HUES64 (cell line): ENCODE measurements around the gene ACBD3.

ENCODE experiments used
- H3K27ac ChIP-seq: 2 replicates; pipeline ENCODE4 v1.7.0; 2013; ENCODE audit warnings: low read depth, low read length, inconsistent platforms
- H3K27me3 ChIP-seq: 2 replicates; pipeline ENCODE4 v1.6.1; 2013; ENCODE audit warnings: mild to moderate bottlenecking, low read length; ENCODE audit not compliant: insufficient read depth
- H3K36me3 ChIP-seq: 2 replicates; pipeline ENCODE4 v1.6.1; 2013; ENCODE audit warnings: mild to moderate bottlenecking, low read length; ENCODE audit not compliant: insufficient read depth
- H3K4me1 ChIP-seq: 2 replicates; pipeline ENCODE4 v1.6.1; 2013; ENCODE audit warnings: mild to moderate bottlenecking, low read length, moderate library complexity; ENCODE audit not compliant: insufficient read depth
- H3K4me3 ChIP-seq: 2 replicates; pipeline ENCODE4 v1.5.1; 2013; ENCODE audit warnings: mild to moderate bottlenecking, low read length, moderate library complexity
- H3K9ac ChIP-seq: 2 replicates; pipeline ENCODE4 v1.6.1; 2013; ENCODE audit warnings: mild to moderate bottlenecking, low read depth, low read length
- H3K9me3 ChIP-seq: 2 replicates; pipeline ENCODE4 v1.6.1; 2013; ENCODE audit warnings: low read depth, low read length; ENCODE audit not compliant: insufficient read depth
- WGBS: fragments of 150-250, 120-280 bp; methylation state at CpG from one replicate; pipeline ENCODE4 v1.1.7; 2013; ENCODE audit warnings: missing lambda C conversion rate; 5-methylcytosine and 5-hydroxymethylcytosine counted together

ACBD3 gene

GRCh38 chr1:226162898-226163297, 23.6 kb downstream of the ACBD3 start:
- Histone ChIP-seq H3K9ac (no peak overlapping the region), H3K4me3 (no peak overlapping the region), H3K9me3 (no peaks in the 10 kb centered on the region), H3K27ac (no peak overlapping the region), H3K27me3 (no peaks in the 10 kb centered on the region), H3K36me3 (peaks cover 81% of the 10 kb centered on the region), H3K4me1 (no peaks in the 10 kb centered on the region)
- 94% methylated on average over 6 of the region's 8 CpGs for WGBS

- Histone ChIP-seq H3K36me3 (peaks cover 92% of the 10 kb centered on the region), H3K9ac (no peak overlapping the region), H3K27ac (no peak overlapping the region), H3K27me3 (no peaks in the 10 kb centered on the region), H3K4me1 (no peaks in the 10 kb centered on the region), H3K4me3 (no peak overlapping the region), H3K9me3 (no peaks in the 10 kb centered on the region)
- 98% methylated on average over 6 of the region's 7 CpGs for WGBS
Measured at GRCh38 chr1:226158983-226159382, 27.6 kb downstream of the ACBD3 start.

GRCh38 chr1:226158457-226158856, 28.1 kb downstream of the ACBD3 start:
- WGBS = 95% methylated on average over 1 of the region's 1 CpG
- no peak overlapping the region for H3K4me3 ChIP-seq
- peaks cover 92% of the 10 kb centered on the region for H3K36me3 ChIP-seq
- no peak overlapping the region for H3K9ac ChIP-seq
- no peaks in the 10 kb centered on the region for H3K27me3 ChIP-seq
- H3K27ac ChIP-seq = no peak overlapping the region
- H3K4me1 ChIP-seq = no peaks in the 10 kb centered on the region
- H3K9me3 ChIP-seq = no peaks in the 10 kb centered on the region

GRCh38 chr1:226157761-226158316, 28.7 kb downstream of the ACBD3 start:
- H3K27me3 ChIP-seq = no peaks in the 10 kb centered on the region
- WGBS = no CpG with 5 or more reads among the region's 1 CpG
- no peak overlapping the region for H3K4me3 ChIP-seq
- no peaks in the 10 kb centered on the region for H3K9me3 ChIP-seq
- H3K9ac ChIP-seq = no peak overlapping the region
- peaks cover 92% of the 10 kb centered on the region for H3K36me3 ChIP-seq
- H3K4me1 ChIP-seq = no peaks in the 10 kb centered on the region
- H3K27ac ChIP-seq = no peak overlapping the region

- 100% methylated on average over 1 of the region's 1 CpG for WGBS
- Histone ChIP-seq H3K27me3 (no peaks in the 10 kb centered on the region), H3K27ac (no peak overlapping the region), H3K4me3 (no peak overlapping the region), H3K9me3 (no peaks in the 10 kb centered on the region), H3K4me1 (no peaks in the 10 kb centered on the region), H3K36me3 (peaks cover 89% of the 10 kb centered on the region), H3K9ac (no peak overlapping the region)
Measured at GRCh38 chr1:226154593-226154992, 31.9 kb downstream of the ACBD3 start.

- H3K27ac ChIP-seq = no peak overlapping the region
- no peaks in the 10 kb centered on the region for H3K27me3 ChIP-seq
- H3K9ac ChIP-seq = no peak overlapping the region
- no peaks in the 10 kb centered on the region for H3K4me1 ChIP-seq
- 86% methylated on average over 4 of the region's 4 CpGs for WGBS
- H3K4me3 ChIP-seq = no peak overlapping the region
- H3K36me3 ChIP-seq = peaks cover 89% of the 10 kb centered on the region
- no peaks in the 10 kb centered on the region for H3K9me3 ChIP-seq
Measured at GRCh38 chr1:226149806-226150205, 36.7 kb downstream of the ACBD3 start.

- H3K27me3 ChIP-seq = no peaks in the 10 kb centered on the region
- H3K36me3 ChIP-seq = peaks cover 83% of the 10 kb centered on the region
- H3K9me3 ChIP-seq = no peaks in the 10 kb centered on the region
- no peak overlapping the region for H3K4me3 ChIP-seq
- H3K4me1 ChIP-seq = no peaks in the 10 kb centered on the region
- no peak overlapping the region for H3K9ac ChIP-seq
- no peak overlapping the region for H3K27ac ChIP-seq
Measured at GRCh38 chr1:226148121-226148648, 38.4 kb downstream of the ACBD3 start.

- 78% methylated on average over 5 of the region's 5 CpGs for WGBS
- Histone ChIP-seq H3K9ac (no peak overlapping the region), H3K4me1 (no peaks in the 10 kb centered on the region), H3K9me3 (no peaks in the 10 kb centered on the region), H3K4me3 (no peak overlapping the region), H3K36me3 (peaks cover 50% of the 10 kb centered on the region), H3K27me3 (no peaks in the 10 kb centered on the region), H3K27ac (no peak overlapping the region)
Measured at GRCh38 chr1:226144045-226144444, 42.5 kb downstream of the ACBD3 start.

GRCh38 chr1:226135709-226136108, 50.8 kb downstream of the ACBD3 start:
- peaks cover 11% of the 10 kb centered on the region for H3K4me1 ChIP-seq
- H3K4me3 ChIP-seq = no peak overlapping the region
- H3K36me3 ChIP-seq = no peaks in the 10 kb centered on the region
- H3K27me3 ChIP-seq = no peaks in the 10 kb centered on the region
- no peaks in the 10 kb centered on the region for H3K9me3 ChIP-seq
- peak overlapping the region; percentile 5; the same call in 1 of the 2 replicates for H3K9ac ChIP-seq
- H3K27ac ChIP-seq = no peak overlapping the region
- WGBS = 49% methylated on average over 14 of the region's 14 CpGs

- H3K9me3 ChIP-seq = no peaks in the 10 kb centered on the region
- no peaks in the 10 kb centered on the region for H3K27me3 ChIP-seq
- no peak overlapping the region for H3K27ac ChIP-seq
- WGBS = 87% methylated on average over 21 of the region's 21 CpGs
- H3K4me1 ChIP-seq = peaks cover 11% of the 10 kb centered on the region
- no peak overlapping the region for H3K4me3 ChIP-seq
- H3K9ac ChIP-seq = peak overlapping the region; percentile 5; the same call in 1 of the 2 replicates
- H3K36me3 ChIP-seq = no peaks in the 10 kb centered on the region
Measured at GRCh38 chr1:226135059-226135651, 51.4 kb downstream of the ACBD3 start.

GRCh38 chr1:226134170-226135058, 52.1 kb downstream of the ACBD3 start:
- H3K9ac ChIP-seq = no peak overlapping the region
- no peaks in the 10 kb centered on the region for H3K9me3 ChIP-seq
- WGBS = 85% methylated on average over 16 of the region's 16 CpGs
- no peak overlapping the region for H3K27ac ChIP-seq
- no peaks in the 10 kb centered on the region for H3K36me3 ChIP-seq
- H3K4me1 ChIP-seq = peaks cover 11% of the 10 kb centered on the region
- no peaks in the 10 kb centered on the region for H3K27me3 ChIP-seq
- no peak overlapping the region for H3K4me3 ChIP-seq
